ENCODE results near the gene NEURL1B. TPM values are rescaled to one million over a fixed set of nuclear protein-coding genes. Genes with fewer than 3 reads are reported as not detected.

NEURL1B gene
- total RNA-seq, 1 donor from 2014 or later, result 1.5 TPM

DNA sequence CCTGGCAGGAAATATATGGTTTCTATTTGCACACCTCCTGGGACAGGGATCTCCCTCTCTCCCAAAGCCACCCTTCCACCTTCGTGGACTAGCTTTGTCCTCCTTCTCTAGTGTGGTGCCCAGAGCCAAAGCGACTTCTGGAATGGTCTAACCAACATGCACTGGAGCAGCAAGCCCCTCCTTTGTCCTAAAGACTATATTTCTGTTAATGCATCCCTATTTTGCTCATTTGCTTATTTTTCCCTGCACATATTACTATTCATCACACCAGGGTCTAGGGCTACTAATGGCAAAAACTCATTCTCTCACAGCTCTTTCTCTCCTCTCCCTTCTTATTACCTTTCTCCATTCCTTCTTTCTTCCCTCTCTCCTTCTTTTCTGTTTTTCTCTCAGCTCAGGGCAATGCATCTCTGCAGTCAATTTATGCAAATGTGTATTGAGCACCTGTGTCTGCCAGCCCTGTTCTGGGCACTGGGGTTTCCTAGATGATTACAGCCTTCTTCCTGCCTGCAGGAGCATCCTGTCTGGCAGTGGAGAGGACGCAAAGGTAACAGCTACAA lies 2.8 kb upstream of the NEURL1B start:
- H3K4me1 Mint-ChIP-seq (ENCODE audit: unreplicated experiment), result peaks cover 13% of the 10 kb centered on the region
- no peaks in the 10 kb centered on the region for H3K9me3 Mint-ChIP-seq (ENCODE audit: unreplicated experiment)
- TF ChIP-seq, protein P1, sequence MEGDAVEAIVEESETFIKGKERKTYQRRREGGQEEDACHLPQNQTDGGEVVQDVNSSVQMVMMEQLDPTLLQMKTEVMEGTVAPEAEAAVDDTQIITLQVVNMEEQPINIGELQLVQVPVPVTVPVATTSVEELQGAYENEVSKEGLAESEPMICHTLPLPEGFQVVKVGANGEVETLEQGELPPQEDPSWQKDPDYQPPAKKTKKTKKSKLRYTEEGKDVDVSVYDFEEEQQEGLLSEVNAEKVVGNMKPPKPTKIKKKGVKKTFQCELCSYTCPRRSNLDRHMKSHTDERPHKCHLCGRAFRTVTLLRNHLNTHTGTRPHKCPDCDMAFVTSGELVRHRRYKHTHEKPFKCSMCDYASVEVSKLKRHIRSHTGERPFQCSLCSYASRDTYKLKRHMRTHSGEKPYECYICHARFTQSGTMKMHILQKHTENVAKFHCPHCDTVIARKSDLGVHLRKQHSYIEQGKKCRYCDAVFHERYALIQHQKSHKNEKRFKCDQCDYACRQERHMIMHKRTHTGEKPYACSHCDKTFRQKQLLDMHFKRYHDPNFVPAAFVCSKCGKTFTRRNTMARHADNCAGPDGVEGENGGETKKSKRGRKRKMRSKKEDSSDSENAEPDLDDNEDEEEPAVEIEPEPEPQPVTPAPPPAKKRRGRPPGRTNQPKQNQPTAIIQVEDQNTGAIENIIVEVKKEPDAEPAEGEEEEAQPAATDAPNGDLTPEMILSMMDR (IDR thresholded peaks at IDR 0.05), result no peak
- no peaks in the 10 kb centered on the region for H3K36me3 Mint-ChIP-seq (ENCODE audit: unreplicated experiment)
- H3K27me3 Mint-ChIP-seq (ENCODE audit: unreplicated experiment), result peaks cover 13% of the 10 kb centered on the region
- no peak for DNase-seq (ENCODE audit: extremely low spot score, unreplicated experiment)
- H3K4me3 Mint-ChIP-seq (ENCODE audit: unreplicated experiment), result no peak overlapping the region
- no peak overlapping the region for H3K27ac Mint-ChIP-seq (ENCODE audit: unreplicated experiment)

DNA sequence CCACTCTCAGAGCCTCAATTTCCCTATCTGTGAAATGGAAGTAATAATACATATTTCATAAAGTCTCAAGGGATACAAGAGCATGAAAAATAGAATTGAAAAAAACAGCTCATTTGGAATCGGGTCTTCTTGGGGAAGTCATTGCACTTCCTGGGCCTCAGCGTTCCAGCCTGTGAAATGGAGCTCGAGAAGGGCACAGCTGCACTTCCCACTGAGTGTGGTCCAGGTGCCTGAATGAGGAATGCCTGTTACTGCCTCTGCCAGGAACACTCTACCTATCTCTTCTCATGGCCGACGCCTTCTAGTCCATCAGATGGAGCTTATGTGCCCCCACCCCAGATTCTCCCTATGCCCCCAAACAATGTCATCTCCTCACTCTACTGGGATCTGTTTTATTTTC lies 924 bp upstream of the NEURL1B start:
- Mint-ChIP-seq H3K27me3 (ENCODE audit: unreplicated experiment) (peaks cover 13% of the 10 kb centered on the region), H3K4me3 (ENCODE audit: unreplicated experiment) (peak overlapping the region; percentile 68), H3K36me3 (ENCODE audit: unreplicated experiment) (no peaks in the 10 kb centered on the region), H3K4me1 (ENCODE audit: unreplicated experiment) (peaks cover 13% of the 10 kb centered on the region), H3K27ac (ENCODE audit: unreplicated experiment) (no peak overlapping the region), H3K9me3 (ENCODE audit: unreplicated experiment) (no peaks in the 10 kb centered on the region)
- TF ChIP-seq, protein P1 (IDR thresholded peaks at IDR 0.05), result no peak
- no peak for DNase-seq (ENCODE audit: extremely low spot score, unreplicated experiment)

DNA sequence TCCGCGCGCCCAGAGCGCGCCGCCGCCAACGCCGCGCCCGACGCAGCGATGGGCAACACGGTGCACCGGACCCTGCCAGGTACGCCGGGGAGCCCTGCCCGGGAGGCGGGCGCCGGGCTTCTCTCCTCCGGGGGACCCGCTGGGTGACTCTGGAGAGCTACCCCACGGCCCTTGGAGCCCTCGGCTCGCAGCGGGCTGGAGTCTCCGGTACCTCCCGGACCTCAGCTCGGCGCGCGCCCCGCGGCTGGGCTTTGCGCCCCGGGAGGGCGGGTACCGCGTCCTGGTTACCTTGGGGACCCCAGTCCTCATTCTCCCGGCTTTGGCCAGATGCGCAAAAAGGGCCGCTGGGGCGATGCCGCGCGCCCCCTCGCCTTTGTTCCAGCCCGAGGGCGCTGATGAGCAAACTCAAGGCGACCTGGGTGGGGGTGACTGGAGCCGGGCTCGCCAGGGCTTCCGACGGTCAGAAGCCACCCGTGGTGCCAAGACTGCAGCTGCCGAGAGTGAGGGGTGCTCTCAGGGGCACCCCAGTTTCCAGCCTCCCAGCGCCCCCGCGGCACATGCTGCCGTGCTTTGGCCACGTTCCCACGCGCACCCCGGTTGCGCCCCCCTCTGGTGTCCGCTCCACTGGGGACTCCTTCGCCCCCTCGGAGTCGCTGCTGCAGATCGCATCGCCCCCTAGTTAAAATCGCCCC lies 442 bp downstream of the NEURL1B start:
- H3K4me3 Mint-ChIP-seq (ENCODE audit: unreplicated experiment), result peak overlapping the region; percentile 60
- H3K4me1 Mint-ChIP-seq (ENCODE audit: unreplicated experiment), result peaks cover 13% of the 10 kb centered on the region
- no peaks in the 10 kb centered on the region for H3K9me3 Mint-ChIP-seq (ENCODE audit: unreplicated experiment)
- H3K27ac Mint-ChIP-seq (ENCODE audit: unreplicated experiment), result no peak overlapping the region
- DNase-seq (ENCODE audit: extremely low spot score, unreplicated experiment), result no peak
- peaks cover 13% of the 10 kb centered on the region for H3K27me3 Mint-ChIP-seq (ENCODE audit: unreplicated experiment)
- TF ChIP-seq, protein P1 (IDR thresholded peaks at IDR 0.05), result no peak
- no peaks in the 10 kb centered on the region for H3K36me3 Mint-ChIP-seq (ENCODE audit: unreplicated experiment)

DNA sequence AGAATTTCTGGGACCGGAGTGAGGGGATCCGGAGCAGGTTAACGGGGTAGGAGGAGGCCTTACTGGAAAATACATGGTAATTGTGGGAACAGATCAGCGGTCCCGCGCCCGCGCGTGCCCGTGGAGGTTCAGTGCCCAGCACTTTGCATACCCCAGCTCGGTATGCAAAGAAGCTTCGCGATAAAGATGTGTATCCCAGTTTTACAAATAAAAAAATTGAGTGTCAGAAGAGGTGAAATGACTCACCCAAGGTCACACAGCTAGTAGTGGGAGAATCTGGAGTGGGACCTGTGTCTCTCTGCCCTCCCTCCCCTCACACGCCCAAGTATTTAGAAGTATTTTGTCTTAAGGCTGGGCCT lies 967 bp downstream of the NEURL1B start:
- H3K36me3 Mint-ChIP-seq (ENCODE audit: unreplicated experiment), result no peaks in the 10 kb centered on the region
- peak overlapping the region; percentile 60 for H3K4me3 Mint-ChIP-seq (ENCODE audit: unreplicated experiment)
- peaks cover 13% of the 10 kb centered on the region for H3K4me1 Mint-ChIP-seq (ENCODE audit: unreplicated experiment)
- H3K27ac Mint-ChIP-seq (ENCODE audit: unreplicated experiment), result no peak overlapping the region
- no peak for DNase-seq (ENCODE audit: extremely low spot score, unreplicated experiment)
- TF ChIP-seq, protein P1 (IDR thresholded peaks at IDR 0.05), result no peak
- H3K9me3 Mint-ChIP-seq (ENCODE audit: unreplicated experiment), result no peaks in the 10 kb centered on the region
- peaks cover 13% of the 10 kb centered on the region for H3K27me3 Mint-ChIP-seq (ENCODE audit: unreplicated experiment)

DNA sequence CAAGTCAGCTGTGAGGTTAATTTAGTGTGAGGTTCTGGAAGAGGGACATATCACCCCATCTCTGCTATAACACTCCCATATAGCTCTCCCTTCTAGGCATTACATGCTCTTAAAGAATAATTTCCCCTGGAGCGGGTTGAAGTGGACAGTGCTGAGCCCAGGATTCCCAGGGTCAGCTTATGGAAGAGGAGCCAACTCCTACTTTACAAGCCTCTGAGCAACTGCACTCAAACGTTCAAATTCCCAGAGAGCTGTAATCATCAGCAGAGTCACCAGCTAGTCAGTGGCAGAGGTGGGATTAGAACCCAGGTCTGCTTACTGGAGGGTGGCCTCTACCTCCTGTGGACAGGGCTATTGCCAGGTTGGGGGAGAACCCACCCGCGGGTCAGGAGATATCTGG lies 1.4 kb downstream of the NEURL1B start:
- no peaks in the 10 kb centered on the region for H3K36me3 Mint-ChIP-seq (ENCODE audit: unreplicated experiment)

More for the DNA sequence above, 1.4 kb downstream of the NEURL1B start:
- Mint-ChIP-seq H3K27me3 (ENCODE audit: unreplicated experiment) (peaks cover 10% of the 10 kb centered on the region), H3K9me3 (ENCODE audit: unreplicated experiment) (no peaks in the 10 kb centered on the region), H3K27ac (ENCODE audit: unreplicated experiment) (no peak overlapping the region), H3K4me3 (ENCODE audit: unreplicated experiment) (peak overlapping the region; percentile 60), H3K4me1 (ENCODE audit: unreplicated experiment) (peaks cover 12% of the 10 kb centered on the region)
- DNase-seq (ENCODE audit: extremely low spot score, unreplicated experiment), result no peak
- TF ChIP-seq, protein P1 (IDR thresholded peaks at IDR 0.05), result no peak

Data from osteocyte (in vitro differentiated cells).